GM04504 (cell line): ENCODE data around the gene CCDC85C.

Experiments
- DNase-seq: peaks from one replicate; pipeline ENCODE4 v3.0.0-alpha.2; 2012; ENCODE audit warnings: low read depth

Gene CCDC85C

GRCh38 chr14:99589651-99590530 is 14.1 kb downstream of the CCDC85C start:
- DNase-seq: no peak

- no peak for DNase-seq
Observed at GRCh38 chr14:99589031-99589441, 15.0 kb downstream of the CCDC85C start.

- DNase-seq: no peak
Observed at GRCh38 chr14:99587460-99588278, 16.3 kb downstream of the CCDC85C start.

GRCh38 chr14:99586761-99587459 is 17.1 kb downstream of the CCDC85C start:
- DNase-seq: no peak

- DNase-seq: no peak
Observed at GRCh38 chr14:99586054-99586760, 17.8 kb downstream of the CCDC85C start.

- DNase-seq: no peak
Observed at GRCh38 chr14:99584823-99585222, 19.2 kb downstream of the CCDC85C start.

GRCh38 chr14:99581938-99582337 is 22.1 kb downstream of the CCDC85C start:
- no peak for DNase-seq

GRCh38 chr14:99581374-99581773 is 22.6 kb downstream of the CCDC85C start:
- DNase-seq: no peak

- no peak for DNase-seq
Observed at GRCh38 chr14:99579903-99580571, 24.0 kb downstream of the CCDC85C start.

- no peak for DNase-seq
Observed at GRCh38 chr14:99579120-99579836, 24.7 kb downstream of the CCDC85C start.

- DNase-seq: no peak
Observed at GRCh38 chr14:99578541-99579101, 25.4 kb downstream of the CCDC85C start.

- no peak for DNase-seq
Observed at GRCh38 chr14:99576761-99577705, 27.0 kb downstream of the CCDC85C start.

- DNase-seq: no peak
Observed at GRCh38 chr14:99576304-99576703, 27.7 kb downstream of the CCDC85C start.

- DNase-seq: no peak
Observed at GRCh38 chr14:99575043-99576023, 28.7 kb downstream of the CCDC85C start.

- no peak for DNase-seq
Observed at GRCh38 chr14:99574099-99574880, 29.7 kb downstream of the CCDC85C start.

GRCh38 chr14:99573436-99574098 is 30.4 kb downstream of the CCDC85C start:
- no peak for DNase-seq

GRCh38 chr14:99573000-99573330 is 31.0 kb downstream of the CCDC85C start:
- DNase-seq: no peak
